Vagina (tissue), 2 donors: ENCODE results near the gene VIPR1.

Experiments
- POLR2AphosphoS5 ChIP-seq, 2 donors: sonication (generic); formaldehyde crosslinking; IDR thresholded peaks; one replicate each; pipeline ENCODE4 v1.9.0; 2017; ENCODE audit warnings: antibody characterized with exemption in 2 of 2, mild to moderate bottlenecking in 2 of 2, low read depth in 1 of 2; ENCODE audit not compliant: insufficient read depth in 1 of 2
- TF ChIP-seq, protein P1 (sequence below), 3 experiments: fragments of 450-650 bp in 2 of 3; fragments of 200-600 bp in 1 of 3; sonication (generic) in 1 of 3; IDR thresholded peaks; one replicate each; pipeline ENCODE4 v1.5.1; 2017 to 2019; ENCODE audit warnings: antibody characterized with exemption in 3 of 3, mild to moderate bottlenecking in 2 of 3, moderate library complexity in 2 of 3

DNA sequence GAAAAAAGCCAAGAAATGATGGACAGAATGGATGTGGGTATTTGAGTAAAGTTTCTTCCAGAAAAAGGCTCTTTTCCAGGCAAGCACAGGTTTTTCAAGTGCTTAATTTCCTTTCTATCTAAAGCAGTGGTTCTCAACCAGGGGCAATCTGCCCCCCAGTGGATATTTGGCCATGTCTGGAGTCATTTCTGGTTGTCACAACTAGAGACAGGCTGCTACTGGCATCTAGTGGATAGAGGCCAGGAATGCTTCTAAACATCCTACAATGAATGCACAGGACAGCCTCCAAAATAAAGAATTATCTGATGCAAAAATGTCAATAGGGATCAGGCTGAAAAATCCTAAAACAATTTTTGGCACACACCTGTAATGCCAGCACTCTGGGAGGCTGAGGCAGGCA, 55.4 kb downstream of the VIPR1 start:
- TF ChIP-seq, protein P1, sequence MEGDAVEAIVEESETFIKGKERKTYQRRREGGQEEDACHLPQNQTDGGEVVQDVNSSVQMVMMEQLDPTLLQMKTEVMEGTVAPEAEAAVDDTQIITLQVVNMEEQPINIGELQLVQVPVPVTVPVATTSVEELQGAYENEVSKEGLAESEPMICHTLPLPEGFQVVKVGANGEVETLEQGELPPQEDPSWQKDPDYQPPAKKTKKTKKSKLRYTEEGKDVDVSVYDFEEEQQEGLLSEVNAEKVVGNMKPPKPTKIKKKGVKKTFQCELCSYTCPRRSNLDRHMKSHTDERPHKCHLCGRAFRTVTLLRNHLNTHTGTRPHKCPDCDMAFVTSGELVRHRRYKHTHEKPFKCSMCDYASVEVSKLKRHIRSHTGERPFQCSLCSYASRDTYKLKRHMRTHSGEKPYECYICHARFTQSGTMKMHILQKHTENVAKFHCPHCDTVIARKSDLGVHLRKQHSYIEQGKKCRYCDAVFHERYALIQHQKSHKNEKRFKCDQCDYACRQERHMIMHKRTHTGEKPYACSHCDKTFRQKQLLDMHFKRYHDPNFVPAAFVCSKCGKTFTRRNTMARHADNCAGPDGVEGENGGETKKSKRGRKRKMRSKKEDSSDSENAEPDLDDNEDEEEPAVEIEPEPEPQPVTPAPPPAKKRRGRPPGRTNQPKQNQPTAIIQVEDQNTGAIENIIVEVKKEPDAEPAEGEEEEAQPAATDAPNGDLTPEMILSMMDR (IDR thresholded peaks at IDR 0.05) = no peak
- TF ChIP-seq POLR2AphosphoS5 (IDR thresholded peaks at IDR 0.05; ENCODE audit: insufficient read depth in 1 of 2, low read depth in 1 of 2) = no peak
